ENCODE measurements around the gene RNF141. TPM values are rescaled to one million over a fixed set of nuclear protein-coding genes. Genes with fewer than 3 reads are reported as not detected.

RNF141 gene
- total RNA-seq, 3 donors from 2014 or later (not counting 1 experiment from before 2014, with no cell fraction given), result 10.3 to 13.9 (median 11.7) TPM

- H3K27ac ChIP-seq (ENCODE audit: low read length), result no peak overlapping the region
- TF ChIP-seq CTCF (IDR thresholded peaks at IDR 0.05), result no peak
- H3K4me3 ChIP-seq (ENCODE audit: low read length), result no peak overlapping the region
- DNase-seq (no peak), ATAC-seq (no peak)
- WGBS (ENCODE audit: insufficient coverage), result 98% methylated on average over 3 of the region's 3 CpGs
- no peaks in the 10 kb centered on the region for H3K27me3 ChIP-seq (ENCODE audit: control insufficient read depth, insufficient read depth, low read length)
- no peaks in the 10 kb centered on the region for H3K36me3 Mint-ChIP-seq
- no peak overlapping the region for H3K27ac Mint-ChIP-seq
- intact Hi-C loops (cut with micrococcal nuclease), result no loop called here
- peaks cover 0 to 5% of the 10 kb centered on the region in 2 donors for H3K9me3 Mint-ChIP-seq
- peaks cover 22 to 41% of the 10 kb centered on the region in 2 donors for H3K27me3 Mint-ChIP-seq (ENCODE audit: low read depth in 2 of 2)
- H3K9me3 ChIP-seq (ENCODE audit: control insufficient read depth, insufficient read depth, low read length), result no peaks in the 10 kb centered on the region
- H3K4me1 Mint-ChIP-seq, result peaks cover 0 to 5% of the 10 kb centered on the region in 2 donors
- no peaks in the 10 kb centered on the region for H3K4me1 ChIP-seq (ENCODE audit: control insufficient read depth, insufficient read depth, low read length)
- H3K4me3 Mint-ChIP-seq, result no peak overlapping the region
- H3K36me3 ChIP-seq (ENCODE audit: control insufficient read depth, insufficient read depth, low read length), result no peaks in the 10 kb centered on the region
Measured at GRCh38 chr11:10551845-10552352, 10.9 kb upstream of the RNF141 start.

GRCh38 chr11:10551290-10551592 lies 10.3 kb upstream of the RNF141 start:
- Mint-ChIP-seq H3K4me3 (no peak overlapping the region), H3K9me3 (peaks cover 0 to 5% of the 10 kb centered on the region in 2 donors), H3K4me1 (peaks cover 0 to 5% of the 10 kb centered on the region in 2 donors), H3K27ac (no peak overlapping the region), H3K27me3 (ENCODE audit: low read depth in 2 of 2) (peaks cover 19 to 38% of the 10 kb centered on the region in 2 donors), H3K36me3 (no peaks in the 10 kb centered on the region)
- ATAC-seq, result no peak
- intact Hi-C loops (cut with micrococcal nuclease), result no loop called here
- H3K27ac ChIP-seq (ENCODE audit: low read length), result no peak overlapping the region
- no peak overlapping the region for H3K4me3 ChIP-seq (ENCODE audit: low read length)
- H3K4me1 ChIP-seq (ENCODE audit: control insufficient read depth, insufficient read depth, low read length), result no peaks in the 10 kb centered on the region
- no peak for DNase-seq
- no peak for TF ChIP-seq CTCF (IDR thresholded peaks at IDR 0.05)
- no peaks in the 10 kb centered on the region for H3K27me3 ChIP-seq (ENCODE audit: control insufficient read depth, insufficient read depth, low read length)
- no peaks in the 10 kb centered on the region for H3K36me3 ChIP-seq (ENCODE audit: control insufficient read depth, insufficient read depth, low read length)
- 82% methylated on average over 4 of the region's 4 CpGs for WGBS (ENCODE audit: insufficient coverage)
- no peaks in the 10 kb centered on the region for H3K9me3 ChIP-seq (ENCODE audit: control insufficient read depth, insufficient read depth, low read length)

GRCh38 chr11:10550503-10551289 lies 9.7 kb upstream of the RNF141 start:
- DNase-seq (no peak), ATAC-seq (no peak)
- H3K27me3 Mint-ChIP-seq (ENCODE audit: low read depth in 2 of 2), result peaks cover 19 to 38% of the 10 kb centered on the region in 2 donors
- Histone ChIP-seq H3K27ac (ENCODE audit: low read length) (no peak overlapping the region), H3K4me1 (ENCODE audit: control insufficient read depth, insufficient read depth, low read length) (no peaks in the 10 kb centered on the region), H3K27me3 (ENCODE audit: control insufficient read depth, insufficient read depth, low read length) (no peaks in the 10 kb centered on the region), H3K4me3 (ENCODE audit: low read length) (no peak overlapping the region), H3K9me3 (ENCODE audit: control insufficient read depth, insufficient read depth, low read length) (no peaks in the 10 kb centered on the region), H3K36me3 (ENCODE audit: control insufficient read depth, insufficient read depth, low read length) (no peaks in the 10 kb centered on the region)
- H3K27ac Mint-ChIP-seq, result no peak overlapping the region
- TF ChIP-seq CTCF (IDR thresholded peaks at IDR 0.05), result no peak
- H3K36me3 Mint-ChIP-seq, result no peaks in the 10 kb centered on the region
- H3K4me1 Mint-ChIP-seq, result peaks cover 0 to 5% of the 10 kb centered on the region in 2 donors
- 95% methylated on average over 3 of the region's 3 CpGs for WGBS (ENCODE audit: insufficient coverage)
- intact Hi-C loops (cut with micrococcal nuclease), result no loop called here
- H3K4me3 Mint-ChIP-seq, result no peak overlapping the region
- H3K9me3 Mint-ChIP-seq, result peaks cover 0 to 5% of the 10 kb centered on the region in 2 donors

Measured in natural killer cell (primary cell).